ENCODE measurements around the gene NAB2. TPM values are rescaled to one million over a fixed set of nuclear protein-coding genes. Genes with fewer than 3 reads are reported as not detected.

NAB2 gene
- total and polyA plus RNA-seq, 9 of the 15 experiments (the other 6 are each of a cell fraction or from before 2014, with no cell fraction given): 0.45 to 40.9 (median 20.4) TPM

DNA sequence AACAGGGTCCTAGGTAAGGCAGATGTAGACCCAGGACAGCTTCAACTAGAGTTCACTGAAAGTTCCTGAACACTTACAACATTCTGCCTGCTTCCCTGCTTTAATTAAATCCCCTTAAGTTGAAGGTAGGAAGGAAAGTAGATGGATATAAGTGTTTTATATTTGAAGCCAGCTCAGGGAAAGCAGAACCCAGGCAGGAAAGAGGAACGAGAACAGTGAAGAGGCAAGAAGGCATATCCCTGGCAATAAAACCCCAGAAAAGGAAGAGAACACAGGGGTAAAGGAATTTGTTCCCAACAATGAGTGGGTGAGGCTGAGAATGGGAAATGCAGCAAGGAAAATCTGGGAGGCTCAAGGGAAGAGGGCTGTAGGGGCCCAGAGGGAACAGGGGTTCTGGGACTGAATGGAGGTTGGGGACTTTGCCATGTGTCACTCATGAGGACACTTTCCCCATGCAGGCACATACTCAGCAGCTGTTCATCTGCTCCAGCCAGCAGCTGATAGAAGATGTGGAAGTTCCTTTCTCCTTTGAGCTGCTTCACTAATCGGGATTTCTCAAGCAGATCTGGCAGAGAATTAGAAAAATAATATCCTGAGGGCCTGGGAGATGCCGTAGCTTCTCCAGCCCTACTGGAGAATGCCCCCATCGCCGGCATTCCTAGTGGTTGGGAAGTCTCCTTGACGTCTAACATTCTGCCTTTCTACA, 42.7 kb upstream of the NAB2 start:
- H3K4me1 ChIP-seq (replicated peaks in 1 of 2; ENCODE audit: control insufficient read depth in 2 of 2, insufficient read depth in 2 of 2, low read length in 2 of 2): peaks cover 0 to 3% of the 10 kb centered on the region in 2 experiments; a peak in 1 of 5 replicates
- DNase-seq (ENCODE audit: extremely low read depth in 1 of 4, low spot score in 3 of 4) (no peak), ATAC-seq (no peak), FAIRE-seq (no peak)
- no peak overlapping the region for H3K4me2 ChIP-seq (ENCODE audit: insufficient read depth, low read length)
- no peaks in the 10 kb centered on the region for H3K79me2 ChIP-seq (ENCODE audit: control insufficient read depth, insufficient read depth, low read length)
- intact Hi-C loops (cut with micrococcal nuclease) (no loop called here), in situ Hi-C loops (cut with MboI) (no loop called here)
- H4K20me1 ChIP-seq (replicated peaks; ENCODE audit: control insufficient read depth, insufficient read depth, low read length): no peaks in the 10 kb centered on the region; the same call in 1 of the 2 replicates
- no peaks in the 10 kb centered on the region for H3K9me3 ChIP-seq (replicated peaks; ENCODE audit: control insufficient read depth, insufficient read depth, low read depth, low read length)
- BruUV-seq (replicated peaks): no TSS peak
- WGBS (ENCODE audit: insufficient coverage, low coverage, missing lambda C conversion rate): 3% methylated on average over 6 of the region's 6 CpGs
- ChIA-PET POLR2A (interaction anchor here (0.7 to 4.9 kb wide), 3 partner anchors 11 to 230 kb away, joined by 3 to 18 read pairs (median 5); no protein-coding TSS in a partner anchor), CTCF (ENCODE audit: low intra/inter-chr PET ratio) (no interaction called here)
- H3K9me1 ChIP-seq (ENCODE audit: control insufficient read depth, insufficient read depth, low read length): no peaks in the 10 kb centered on the region
- no peak overlapping the region for H3K9ac ChIP-seq (ENCODE audit: insufficient read depth in 1 of 2, low read depth in 2 of 2, low read length in 2 of 2)
- no peaks in the 10 kb centered on the region for H3K36me3 ChIP-seq (ENCODE audit: control insufficient read depth, insufficient read depth, low read length)
- no peak overlapping the region for H2AFZ ChIP-seq (ENCODE audit: low read depth, low read length)
- peaks cover 15 to 16% of the 10 kb centered on the region in 2 experiments; a peak in 4 of 5 replicates for H3K27me3 ChIP-seq (ENCODE audit: control insufficient read depth in 2 of 2, insufficient read depth in 2 of 2, low read length in 2 of 2)
- TF ChIP-seq ZNF551 (CRISPR knock-in tag; IDR thresholded peaks at IDR 0.05) (no peak), ZBTB17 (CRISPR knock-in tag; IDR thresholded peaks at IDR 0.05) (no peak), ZNF408 (CRISPR knock-in tag; IDR thresholded peaks at IDR 0.05; ENCODE audit: low read depth) (no peak), GATAD2A (IDR thresholded peaks at IDR 0.05) (no peak), BMI1 (IDR thresholded peaks at IDR 0.05; ENCODE audit: low read length) (no peak), EWSR1 (IDR thresholded peaks at IDR 0.05; ENCODE audit: borderline replicate concordance, low read depth, partially characterized antibody) (no peak), ARID1B (IDR thresholded peaks at IDR 0.05) (no peak), RAD21 (CRISPR knock-in tag; conservative IDR thresholded peaks at IDR 0.05 in 1 of 2, IDR thresholded peaks at IDR 0.05 in 1 of 2) (no peak)
- TF ChIP-seq, protein P1, sequence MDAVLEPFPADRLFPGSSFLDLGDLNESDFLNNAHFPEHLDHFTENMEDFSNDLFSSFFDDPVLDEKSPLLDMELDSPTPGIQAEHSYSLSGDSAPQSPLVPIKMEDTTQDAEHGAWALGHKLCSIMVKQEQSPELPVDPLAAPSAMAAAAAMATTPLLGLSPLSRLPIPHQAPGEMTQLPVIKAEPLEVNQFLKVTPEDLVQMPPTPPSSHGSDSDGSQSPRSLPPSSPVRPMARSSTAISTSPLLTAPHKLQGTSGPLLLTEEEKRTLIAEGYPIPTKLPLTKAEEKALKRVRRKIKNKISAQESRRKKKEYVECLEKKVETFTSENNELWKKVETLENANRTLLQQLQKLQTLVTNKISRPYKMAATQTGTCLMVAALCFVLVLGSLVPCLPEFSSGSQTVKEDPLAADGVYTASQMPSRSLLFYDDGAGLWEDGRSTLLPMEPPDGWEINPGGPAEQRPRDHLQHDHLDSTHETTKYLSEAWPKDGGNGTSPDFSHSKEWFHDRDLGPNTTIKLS (IDR thresholded peaks at IDR 0.05; ENCODE audit: borderline replicate concordance, low read depth): no peak
- no peak overlapping the region for H3K27ac ChIP-seq (ENCODE audit: extremely low read depth, low read depth, low read length)
- no peak overlapping the region for H3K4me3 ChIP-seq

Data from K562 (cell line).